GM12801 (cell line): Measurements from ENCODE around the gene EMP3.

Source experiments
- TF ChIP-seq, protein P1 (sequence below): IDR thresholded peaks from one replicate; pipeline ENCODE4 v1.5.1; 2011; ENCODE audit warnings: control low read depth; ENCODE audit not compliant: insufficient read length; ENCODE audit errors: extremely low read depth

EMP3 gene

DNA sequence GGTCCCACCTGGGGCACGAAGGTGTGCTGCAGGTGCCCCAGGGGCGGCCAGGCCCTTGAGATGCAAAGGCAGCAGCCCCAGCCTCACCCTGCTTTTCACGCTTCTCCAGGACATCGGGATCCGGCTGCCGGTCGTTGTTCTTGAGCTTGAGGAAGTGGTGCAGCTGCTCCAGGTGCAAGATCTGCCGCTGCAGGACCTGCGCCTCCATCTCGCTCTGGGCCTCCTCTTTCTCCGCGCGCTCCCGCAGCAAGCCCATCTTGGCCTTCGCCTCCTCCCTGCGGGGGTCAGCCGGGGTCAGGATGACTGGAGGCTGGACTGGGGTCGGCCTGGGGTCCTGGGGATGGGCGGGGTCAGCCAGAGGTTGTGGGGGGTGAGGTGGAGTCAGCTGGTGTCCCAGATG, 21.5 kb upstream of the EMP3 start:
- TF ChIP-seq, protein P1, sequence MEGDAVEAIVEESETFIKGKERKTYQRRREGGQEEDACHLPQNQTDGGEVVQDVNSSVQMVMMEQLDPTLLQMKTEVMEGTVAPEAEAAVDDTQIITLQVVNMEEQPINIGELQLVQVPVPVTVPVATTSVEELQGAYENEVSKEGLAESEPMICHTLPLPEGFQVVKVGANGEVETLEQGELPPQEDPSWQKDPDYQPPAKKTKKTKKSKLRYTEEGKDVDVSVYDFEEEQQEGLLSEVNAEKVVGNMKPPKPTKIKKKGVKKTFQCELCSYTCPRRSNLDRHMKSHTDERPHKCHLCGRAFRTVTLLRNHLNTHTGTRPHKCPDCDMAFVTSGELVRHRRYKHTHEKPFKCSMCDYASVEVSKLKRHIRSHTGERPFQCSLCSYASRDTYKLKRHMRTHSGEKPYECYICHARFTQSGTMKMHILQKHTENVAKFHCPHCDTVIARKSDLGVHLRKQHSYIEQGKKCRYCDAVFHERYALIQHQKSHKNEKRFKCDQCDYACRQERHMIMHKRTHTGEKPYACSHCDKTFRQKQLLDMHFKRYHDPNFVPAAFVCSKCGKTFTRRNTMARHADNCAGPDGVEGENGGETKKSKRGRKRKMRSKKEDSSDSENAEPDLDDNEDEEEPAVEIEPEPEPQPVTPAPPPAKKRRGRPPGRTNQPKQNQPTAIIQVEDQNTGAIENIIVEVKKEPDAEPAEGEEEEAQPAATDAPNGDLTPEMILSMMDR, result no peak

DNA sequence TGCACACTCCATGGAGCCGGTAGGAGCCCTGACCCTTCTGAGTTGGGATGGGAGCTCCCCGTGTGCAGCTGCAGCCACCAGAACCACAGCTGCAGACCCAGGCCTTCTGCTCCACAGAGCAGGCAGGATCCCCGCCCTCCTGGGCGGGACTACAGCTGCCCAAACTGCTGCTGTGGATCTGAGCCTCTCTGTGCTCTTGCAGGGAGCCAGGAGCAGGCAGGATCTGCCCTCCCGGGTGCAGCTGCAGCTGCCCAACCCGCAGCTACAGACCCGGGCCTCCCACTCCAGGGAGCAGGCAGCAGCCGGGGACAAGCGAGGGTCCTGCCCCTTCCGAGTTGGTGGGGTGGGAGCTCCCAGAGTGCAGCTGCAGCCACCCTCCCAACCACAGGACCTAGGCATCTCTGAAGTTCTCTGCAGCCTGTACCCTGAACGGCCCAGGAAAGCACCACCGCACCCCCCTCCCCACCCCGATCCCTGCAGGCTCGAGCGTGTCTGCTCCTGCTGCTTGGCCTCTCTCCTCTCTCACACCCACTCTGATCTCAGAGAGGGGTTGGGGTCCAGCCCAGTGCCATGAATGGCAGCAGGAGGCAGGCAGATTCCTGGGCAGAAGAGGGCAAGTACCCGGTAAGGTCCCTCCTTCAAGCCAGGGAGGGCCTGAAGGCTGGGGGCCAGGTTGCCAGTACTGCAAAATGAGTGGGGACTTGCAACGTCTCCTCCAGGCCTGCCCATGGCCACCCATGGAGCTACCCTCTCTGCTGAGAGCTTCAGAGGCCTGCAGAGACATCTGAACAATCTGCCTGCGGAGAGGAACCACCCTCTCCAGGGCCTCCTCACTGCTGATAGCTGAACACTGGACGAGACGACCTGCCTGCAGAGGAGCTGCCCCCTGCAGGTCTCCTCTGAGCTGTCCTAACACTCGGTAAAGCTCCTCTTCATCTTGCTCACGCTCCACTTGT, 16.4 kb upstream of the EMP3 start:
- TF ChIP-seq, protein P1, result no peak

DNA sequence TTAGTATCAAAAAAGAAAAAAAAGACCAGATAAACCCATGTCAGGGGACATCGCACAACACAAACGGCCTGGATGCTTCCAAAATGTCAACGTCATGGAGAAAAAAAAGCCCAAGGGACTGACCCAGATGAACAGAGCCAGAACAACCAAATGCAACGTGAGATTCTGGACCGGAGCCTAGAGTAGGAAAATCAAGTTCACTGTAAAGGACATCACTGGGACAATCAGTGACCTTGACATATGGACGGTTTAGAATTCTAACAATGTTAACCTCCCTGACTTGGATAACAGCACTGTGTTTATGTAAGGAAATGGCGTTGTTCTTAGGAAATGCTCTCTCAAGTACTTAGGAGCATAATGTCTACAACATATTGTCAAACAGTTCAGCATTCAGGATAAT, 15.1 kb upstream of the EMP3 start:
- TF ChIP-seq, protein P1, result no peak

DNA sequence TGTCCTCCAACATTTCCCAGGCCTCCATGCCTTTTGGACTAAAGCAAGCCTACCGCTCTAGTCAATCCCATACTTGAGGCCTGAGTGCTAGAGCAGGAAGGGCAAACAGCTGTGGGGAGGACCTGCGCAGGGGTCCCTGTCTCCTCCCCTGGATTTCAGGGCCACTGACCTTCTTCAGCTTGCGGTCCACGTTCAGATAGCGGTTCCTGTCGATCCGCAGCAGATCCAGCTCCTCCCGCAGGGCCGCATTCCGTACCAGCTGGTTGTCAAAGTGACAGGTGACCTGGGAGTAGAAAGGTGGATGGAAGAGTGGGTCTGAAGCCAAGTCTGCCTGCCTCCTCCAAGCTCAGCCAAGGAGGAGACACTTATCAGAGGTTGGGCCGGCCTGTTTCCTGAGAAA, 14.0 kb upstream of the EMP3 start:
- TF ChIP-seq, protein P1, result no peak

DNA sequence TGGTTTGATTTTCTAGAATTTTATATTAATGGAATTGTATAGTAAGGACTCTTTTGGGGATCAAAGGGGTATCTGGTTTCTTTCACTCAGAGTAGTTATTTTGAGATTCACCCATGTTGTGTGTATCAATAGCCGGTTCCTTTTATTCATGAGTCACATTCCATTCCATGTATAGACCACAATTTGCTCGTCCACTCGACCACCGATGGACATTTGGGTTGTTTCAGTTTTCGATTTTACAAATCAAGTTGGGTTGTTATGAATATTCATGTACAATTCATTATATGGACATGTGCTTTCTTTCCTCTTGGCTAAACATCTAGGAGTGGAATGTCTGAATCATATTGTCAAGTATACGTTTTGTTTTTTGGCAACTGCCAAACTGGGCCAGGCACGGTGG, 9.6 kb upstream of the EMP3 start:
- TF ChIP-seq, protein P1, result no peak

DNA sequence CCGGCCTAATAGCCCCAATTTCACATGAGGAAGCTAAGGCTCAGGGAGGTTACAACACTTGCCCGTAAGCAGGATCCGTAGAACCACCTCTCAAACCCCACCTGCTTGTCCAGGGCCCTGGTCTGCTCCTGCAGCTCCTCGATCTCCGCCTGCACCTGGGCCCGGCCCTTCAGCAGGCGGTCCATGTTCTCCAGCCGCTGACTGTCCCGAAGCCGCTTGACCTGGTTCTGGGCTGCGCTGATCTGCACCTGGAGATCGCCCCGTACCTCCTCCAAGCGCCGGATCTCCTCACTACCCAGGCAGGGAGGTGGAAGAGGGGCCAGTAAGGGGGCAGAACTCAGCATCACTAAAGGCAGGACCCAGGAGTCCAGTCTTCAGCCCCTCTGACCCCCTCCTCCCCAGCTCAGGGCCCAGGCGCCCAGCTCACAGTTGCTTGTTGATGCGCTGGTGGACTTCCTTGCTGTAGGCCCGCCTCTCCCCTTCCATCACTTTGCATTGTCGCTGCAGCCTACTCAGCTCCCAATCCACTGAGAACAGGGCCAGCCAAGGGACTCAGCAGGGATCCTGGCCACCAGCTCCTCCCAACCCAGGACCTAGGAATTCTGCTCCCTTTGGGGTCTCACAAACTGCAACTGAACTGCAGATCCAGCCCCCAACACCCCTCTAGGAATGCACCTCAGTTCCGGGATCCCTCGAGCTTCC, 6.9 kb upstream of the EMP3 start:
- TF ChIP-seq, protein P1, result no peak

DNA sequence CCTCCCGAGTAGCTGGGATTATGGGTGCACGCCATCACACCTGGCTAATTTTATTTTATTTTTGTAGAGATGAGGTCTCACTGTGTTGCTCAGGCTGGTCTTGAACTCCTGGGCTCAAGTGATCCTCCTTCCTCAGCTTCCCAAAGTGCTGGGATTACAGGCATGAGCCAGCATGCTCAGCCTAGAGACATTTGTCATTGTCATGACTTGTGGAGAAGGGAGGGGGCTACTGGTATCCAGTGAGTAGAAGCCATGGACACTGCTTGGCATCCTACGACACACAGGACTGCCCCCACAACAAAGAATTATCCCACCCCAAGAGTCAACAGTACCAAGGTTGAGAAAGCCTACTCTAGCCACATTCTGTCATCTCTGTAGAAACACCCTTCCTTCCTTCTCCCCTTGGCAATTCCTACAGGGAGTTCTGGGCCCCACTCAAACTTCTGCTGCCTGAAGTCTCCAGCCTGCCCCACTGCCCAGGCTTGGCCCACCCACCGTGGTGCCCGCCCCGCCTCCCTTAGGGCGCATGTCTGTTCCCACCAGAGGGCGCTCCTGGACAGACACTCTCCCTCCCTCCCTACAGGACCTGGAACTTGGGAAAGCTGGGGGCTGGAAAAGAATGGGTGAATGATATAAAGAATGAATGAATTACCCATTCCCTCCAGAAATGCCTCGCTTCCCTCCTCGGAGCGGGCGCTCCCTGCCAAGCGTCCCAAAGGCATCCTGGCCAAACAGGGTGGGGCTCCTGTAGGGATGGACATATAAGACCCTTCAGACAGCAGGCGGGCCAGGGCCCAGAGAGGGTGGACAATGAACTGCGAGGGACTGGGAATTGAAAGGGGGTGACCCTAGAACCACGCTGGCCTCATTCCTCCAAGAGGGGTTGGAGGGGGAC, 5.5 kb upstream of the EMP3 start:
- TF ChIP-seq, protein P1, result no peak
